ENCODE results near the gene KCND2.

- TF ChIP-seq REST (IDR thresholded peaks at IDR 0.05; ENCODE audit: insufficient read depth in 1 of 2, low read depth in 2 of 2, low read length in 2 of 2) (no peak), POLR2AphosphoS5 (IDR thresholded peaks at IDR 0.05; ENCODE audit: low read depth, low read length) (no peak), TAF1 (IDR thresholded peaks at IDR 0.05; ENCODE audit: borderline replicate concordance, insufficient read depth, low read length) (no peak), SIN3A (IDR thresholded peaks at IDR 0.05; ENCODE audit: borderline replicate concordance, insufficient read depth, low read length) (no peak)
Measured at GRCh38 chr7:120417244-120417979, 144.4 kb downstream of the KCND2 start.

Measured in PFSK-1 (cell line).